ENCODE data around the gene CLIC3. TPM values are rescaled to one million over a fixed set of nuclear protein-coding genes. Genes with fewer than 3 reads are reported as not detected.
"Not testable (repeated sequence)": the region's sequence is repeated elsewhere in the genome, so short reads cannot be mapped to it uniquely, and the experiment has no call there.

The CLIC3 gene
- total RNA-seq, 2 donors from 2014 or later = 3.6 to 15.4 TPM

DNA sequence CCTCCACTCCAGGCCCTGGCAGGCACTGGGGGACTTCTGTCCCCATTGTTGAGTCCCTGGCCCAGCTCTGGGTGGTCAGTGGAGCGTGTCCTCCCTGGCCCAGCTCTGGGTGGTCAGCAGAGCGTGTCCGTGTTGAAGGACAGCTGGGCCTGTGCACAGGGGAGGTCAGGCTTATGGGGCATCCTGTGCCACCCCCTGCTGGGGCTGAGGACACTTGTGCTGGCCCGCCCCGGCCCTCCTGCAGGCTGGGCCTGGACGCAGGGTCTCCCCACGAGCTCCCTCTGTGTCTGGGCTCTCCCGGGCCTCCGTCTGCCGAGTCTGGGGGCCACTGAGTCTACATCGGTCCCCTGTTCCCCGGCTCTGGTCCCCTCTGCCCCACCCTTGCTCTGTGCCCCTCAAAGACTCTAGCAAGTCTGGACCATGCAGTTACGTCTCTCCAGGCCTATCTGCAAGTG, 11.5 kb upstream of the CLIC3 start:
- Histone ChIP-seq H3K4me1 (no peaks in the 10 kb centered on the region), H3K36me3 (no peaks in the 10 kb centered on the region), H3K27ac (no peak overlapping the region), H3K27me3 (no peaks in the 10 kb centered on the region), H3K9ac (ENCODE audit: low read depth in 2 of 2, low read length in 2 of 2) (no peak overlapping the region), H3K4me3 (no peak overlapping the region), H3K9me3 (no peaks in the 10 kb centered on the region)
- DNase-seq = no peak
- TF ChIP-seq, protein P1, sequence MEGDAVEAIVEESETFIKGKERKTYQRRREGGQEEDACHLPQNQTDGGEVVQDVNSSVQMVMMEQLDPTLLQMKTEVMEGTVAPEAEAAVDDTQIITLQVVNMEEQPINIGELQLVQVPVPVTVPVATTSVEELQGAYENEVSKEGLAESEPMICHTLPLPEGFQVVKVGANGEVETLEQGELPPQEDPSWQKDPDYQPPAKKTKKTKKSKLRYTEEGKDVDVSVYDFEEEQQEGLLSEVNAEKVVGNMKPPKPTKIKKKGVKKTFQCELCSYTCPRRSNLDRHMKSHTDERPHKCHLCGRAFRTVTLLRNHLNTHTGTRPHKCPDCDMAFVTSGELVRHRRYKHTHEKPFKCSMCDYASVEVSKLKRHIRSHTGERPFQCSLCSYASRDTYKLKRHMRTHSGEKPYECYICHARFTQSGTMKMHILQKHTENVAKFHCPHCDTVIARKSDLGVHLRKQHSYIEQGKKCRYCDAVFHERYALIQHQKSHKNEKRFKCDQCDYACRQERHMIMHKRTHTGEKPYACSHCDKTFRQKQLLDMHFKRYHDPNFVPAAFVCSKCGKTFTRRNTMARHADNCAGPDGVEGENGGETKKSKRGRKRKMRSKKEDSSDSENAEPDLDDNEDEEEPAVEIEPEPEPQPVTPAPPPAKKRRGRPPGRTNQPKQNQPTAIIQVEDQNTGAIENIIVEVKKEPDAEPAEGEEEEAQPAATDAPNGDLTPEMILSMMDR (IDR thresholded peaks at IDR 0.05) = no peak
- intact Hi-C loops (cut with DNase I) = no loop called here

DNA sequence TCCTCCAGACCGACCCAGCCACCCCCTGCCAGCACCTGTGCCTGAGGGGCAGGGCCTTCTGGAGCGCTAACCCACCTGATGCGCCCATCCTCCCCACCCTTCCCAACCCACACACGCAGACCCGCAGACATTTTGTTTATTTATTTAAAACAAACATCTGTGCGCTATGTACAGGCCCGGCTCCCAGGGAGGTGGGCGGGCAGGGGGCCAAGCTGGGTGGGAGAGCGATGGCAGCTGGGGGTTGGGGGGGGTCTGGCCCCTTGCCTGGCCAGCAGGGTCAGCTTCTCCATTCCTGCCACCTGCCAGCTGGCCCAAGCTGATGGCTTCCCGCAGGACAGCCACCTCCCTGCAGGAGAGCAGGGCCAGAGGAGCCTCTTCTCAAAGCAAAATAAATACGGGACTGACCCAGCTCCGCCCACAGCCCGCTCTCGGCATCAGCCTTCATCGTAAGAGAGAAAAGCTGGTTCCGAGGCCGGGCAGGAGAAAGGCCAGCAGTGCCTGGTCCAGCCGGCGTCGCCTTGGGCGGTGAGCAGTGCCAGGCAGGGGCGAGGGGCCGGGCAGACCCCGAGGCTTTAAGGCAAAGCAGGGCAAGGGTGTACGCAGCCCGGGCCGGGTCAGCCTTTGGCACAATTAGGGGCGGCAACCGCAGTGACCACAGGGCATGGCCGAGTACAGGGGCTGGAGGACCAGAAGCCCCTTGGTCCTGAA, 10.9 kb upstream of the CLIC3 start:
- Histone ChIP-seq H3K27me3 (no peaks in the 10 kb centered on the region), H3K4me1 (no peaks in the 10 kb centered on the region), H3K9ac (ENCODE audit: low read depth in 2 of 2, low read length in 2 of 2) (no peak overlapping the region), H3K36me3 (no peaks in the 10 kb centered on the region), H3K9me3 (no peaks in the 10 kb centered on the region), H3K27ac (no peak overlapping the region), H3K4me3 (no peak overlapping the region)
- no peak for DNase-seq
- intact Hi-C loops (cut with DNase I) = no loop called here
- TF ChIP-seq, protein P1 (IDR thresholded peaks at IDR 0.05) = no peak

DNA sequence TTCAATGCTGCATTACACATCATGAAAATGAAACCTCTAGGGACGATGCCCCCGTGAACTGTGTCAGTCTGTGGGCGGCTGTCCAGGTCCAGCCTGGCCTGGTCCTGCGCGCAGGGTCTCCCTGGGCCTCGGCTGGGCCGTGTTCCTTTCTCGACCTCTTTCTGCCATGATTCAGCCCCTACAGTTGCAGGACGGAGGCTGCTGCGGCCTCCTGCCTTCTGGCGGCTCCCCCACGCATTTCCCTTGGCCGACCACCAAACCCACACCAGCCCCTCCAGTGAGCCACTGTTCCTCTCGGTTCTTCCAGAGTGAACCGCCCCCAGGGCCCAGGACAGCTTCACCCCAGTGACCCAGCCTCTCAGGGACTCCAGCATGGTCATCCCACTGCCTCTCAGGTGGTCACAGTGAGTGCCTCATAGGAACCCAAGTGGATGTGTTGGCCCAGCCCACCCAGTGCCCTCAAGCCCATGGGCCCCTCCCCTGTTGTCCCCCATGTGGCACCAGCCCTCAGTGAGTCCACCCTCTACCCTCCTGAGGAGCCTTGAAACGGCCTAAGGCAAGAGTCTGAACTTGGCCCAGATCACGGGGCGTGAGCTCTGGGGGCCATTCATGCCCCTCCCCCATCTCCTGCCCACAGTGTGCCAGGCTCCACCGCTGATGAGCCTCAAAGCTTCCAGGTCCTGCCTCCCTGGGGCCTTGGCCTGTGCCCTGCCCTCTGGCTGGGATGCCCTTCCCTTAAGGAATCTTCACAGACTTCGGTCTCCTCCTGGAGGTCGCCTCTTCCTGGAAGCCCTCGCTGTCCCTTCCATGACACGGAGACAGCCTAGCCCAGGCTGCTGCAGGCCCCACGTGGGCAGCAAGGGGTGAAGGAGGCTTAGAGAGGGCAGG, 10.0 kb upstream of the CLIC3 start:
- intact Hi-C loops (cut with DNase I) = no loop called here
- H3K4me1 ChIP-seq = no peaks in the 10 kb centered on the region
- H3K4me3 ChIP-seq = no peak overlapping the region
- H3K9me3 ChIP-seq = no peaks in the 10 kb centered on the region
- TF ChIP-seq, protein P1 (IDR thresholded peaks at IDR 0.05) = no peak
- H3K9ac ChIP-seq (ENCODE audit: low read depth in 2 of 2, low read length in 2 of 2) = no peak overlapping the region
- H3K27ac ChIP-seq = no peak overlapping the region
- no peaks in the 10 kb centered on the region for H3K27me3 ChIP-seq
- no peaks in the 10 kb centered on the region for H3K36me3 ChIP-seq
- no peak for DNase-seq

DNA sequence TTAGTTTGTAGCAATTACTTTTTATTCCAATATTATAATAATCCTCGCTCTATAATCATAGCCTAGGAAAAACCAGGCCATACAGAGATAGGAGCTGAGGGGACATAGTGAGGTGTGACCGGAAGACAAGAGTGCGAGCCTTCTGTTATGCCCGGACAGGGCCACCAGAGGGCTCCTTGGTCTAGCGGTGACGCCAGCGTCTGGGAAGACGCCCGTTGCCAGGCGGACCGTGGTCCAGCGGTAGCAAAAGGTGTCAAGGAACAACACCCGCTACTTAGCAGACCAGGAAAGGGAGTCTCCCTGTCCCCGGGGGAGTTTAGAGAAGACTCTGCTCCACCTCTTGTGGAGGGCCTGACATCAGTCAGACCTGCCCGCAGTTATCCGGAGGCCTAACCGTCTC, 7.9 kb upstream of the CLIC3 start:
- H3K4me1 ChIP-seq; H3K36me3 ChIP-seq; DNase-seq; H3K4me3 ChIP-seq; H3K27ac ChIP-seq; H3K9me3 ChIP-seq; H3K27me3 ChIP-seq; H3K9ac ChIP-seq (ENCODE audit: low read depth in 2 of 2, low read length in 2 of 2); intact Hi-C loops (cut with DNase I): not testable (repeated sequence)
- TF ChIP-seq, protein P1 (IDR thresholded peaks at IDR 0.05) = peak; percentile 28

DNA sequence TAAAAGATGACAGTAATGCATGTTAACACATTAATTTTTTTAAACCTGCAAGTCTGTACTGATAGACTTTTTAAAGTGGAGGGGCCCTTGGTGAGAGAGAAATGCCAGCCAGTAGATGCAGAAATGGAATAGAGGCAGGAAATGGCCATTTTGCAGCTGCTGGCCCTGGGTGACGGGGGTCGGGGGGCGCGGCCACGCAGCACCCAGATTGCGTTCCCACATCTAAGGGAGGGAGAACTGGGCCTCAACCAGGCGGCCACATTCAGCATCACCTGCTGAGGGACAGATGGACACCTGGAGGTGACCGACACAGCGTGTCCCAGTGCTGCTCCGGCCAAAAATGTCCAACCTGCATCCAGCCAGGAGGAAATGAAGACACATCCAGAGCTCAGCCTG, 6.3 kb upstream of the CLIC3 start:
- no peak for DNase-seq
- Histone ChIP-seq H3K27ac (no peak overlapping the region), H3K27me3 (no peaks in the 10 kb centered on the region), H3K9ac (ENCODE audit: low read depth in 2 of 2, low read length in 2 of 2) (no peak overlapping the region), H3K4me3 (no peak overlapping the region), H3K9me3 (no peaks in the 10 kb centered on the region), H3K36me3 (no peaks in the 10 kb centered on the region), H3K4me1 (no peaks in the 10 kb centered on the region)
- TF ChIP-seq, protein P1 (IDR thresholded peaks at IDR 0.05) = no peak
- intact Hi-C loops (cut with DNase I) = no loop called here
